GM23338 (cell line): Measurements from ENCODE around the gene CPLANE2.

ENCODE experiments used
- CREB1 ChIP-seq: fragments of 250-450 bp; sonication (Bioruptor Pico); IDR thresholded peaks from 2 replicates; pipeline ENCODE4 v1.5.0; 2020; ENCODE audit warnings: low read depth, mild to moderate bottlenecking, moderate library complexity
- EZH2 ChIP-seq: fragments of 200-600 bp; sonication (generic); IDR thresholded peaks from one replicate; pipeline ENCODE4 v1.8.0; 2017; ENCODE audit warnings: antibody characterized with exemption, mild to moderate bottlenecking, low read depth; ENCODE audit not compliant: unreplicated experiment
- EZH2phosphoT487 ChIP-seq: fragments of 200-600 bp; sonication (generic); IDR thresholded peaks from one replicate; pipeline ENCODE4 v1.8.1; 2018; ENCODE audit warnings: antibody characterized with exemption; ENCODE audit not compliant: unreplicated experiment
- JUNB ChIP-seq: IDR thresholded peaks from one replicate; pipeline ENCODE4 v1.6.1; 2016; ENCODE audit warnings: antibody characterized with exemption; ENCODE audit not compliant: unreplicated experiment
- NANOG ChIP-seq: IDR thresholded peaks from 2 replicates; pipeline ENCODE4 v1.6.1; 2016; ENCODE audit warnings: antibody characterized with exemption, borderline replicate concordance
- ZNF114 ChIP-seq: fragments of 250-450 bp; sonication (Bioruptor Pico); IDR thresholded peaks from 2 replicates; pipeline ENCODE4 v1.5.0; 2020; ENCODE audit warnings: mild to moderate bottlenecking, moderate library complexity
- TF ChIP-seq, protein P1 (sequence below), 2 experiments: fragments of 200-600 bp in 1 of 2; sonication (generic) in 1 of 2; conservative IDR thresholded peaks; 2 replicates each; pipeline versions ENCODE4 v1.5.1 to v1.6.1; 2016 to 2017; ENCODE audit warnings: antibody characterized with exemption in 2 of 2, low read depth in 2 of 2, mild to moderate bottlenecking in 2 of 2, moderate library complexity in 1 of 2
- TF ChIP-seq, protein P2 (sequence below): IDR thresholded peaks from one replicate; pipeline ENCODE4 v1.6.1; 2018; ENCODE audit warnings: antibody characterized with exemption; ENCODE audit not compliant: unreplicated experiment

DNA sequence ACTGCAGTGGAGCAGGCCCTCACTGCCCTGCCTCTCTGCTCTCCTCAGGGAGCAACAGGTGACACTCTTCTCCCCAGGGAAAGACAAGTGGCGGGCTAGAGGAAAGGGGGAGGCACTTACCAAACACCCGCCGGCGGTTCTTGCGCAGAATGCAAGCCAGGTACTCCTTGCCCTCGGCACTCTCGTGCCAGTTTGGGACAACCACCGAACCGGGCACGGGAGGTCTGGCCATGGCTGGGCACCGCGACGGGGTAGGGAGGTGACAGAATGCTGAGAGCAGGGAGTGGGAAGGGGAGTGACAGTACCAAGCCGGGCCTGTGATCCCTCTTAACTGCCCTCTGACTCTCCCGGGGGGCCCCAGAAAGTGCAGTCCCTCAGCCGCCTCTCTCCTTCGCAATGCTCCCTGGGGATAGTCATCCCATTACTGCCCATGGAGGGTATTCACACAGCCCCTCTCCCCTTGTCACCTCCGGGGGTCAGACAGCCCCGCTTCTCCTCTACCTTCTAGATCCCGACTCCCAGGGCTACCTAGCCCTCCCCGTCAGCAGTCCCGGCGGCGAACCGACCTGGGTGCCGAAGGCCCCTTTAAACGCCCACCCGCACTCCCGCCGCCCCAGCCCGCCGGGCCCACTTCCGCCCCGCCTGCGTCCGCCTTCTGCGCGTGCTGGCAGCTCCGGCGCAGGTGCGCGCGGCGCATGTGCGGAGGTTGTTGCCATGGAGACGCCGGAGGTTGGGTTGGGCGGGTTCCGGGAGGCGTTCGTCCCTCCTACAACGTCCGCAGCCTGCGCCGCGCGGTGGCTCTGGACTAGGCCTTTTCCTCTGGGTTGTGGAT is at the start of gene CPLANE2:
- TF ChIP-seq, protein P1, sequence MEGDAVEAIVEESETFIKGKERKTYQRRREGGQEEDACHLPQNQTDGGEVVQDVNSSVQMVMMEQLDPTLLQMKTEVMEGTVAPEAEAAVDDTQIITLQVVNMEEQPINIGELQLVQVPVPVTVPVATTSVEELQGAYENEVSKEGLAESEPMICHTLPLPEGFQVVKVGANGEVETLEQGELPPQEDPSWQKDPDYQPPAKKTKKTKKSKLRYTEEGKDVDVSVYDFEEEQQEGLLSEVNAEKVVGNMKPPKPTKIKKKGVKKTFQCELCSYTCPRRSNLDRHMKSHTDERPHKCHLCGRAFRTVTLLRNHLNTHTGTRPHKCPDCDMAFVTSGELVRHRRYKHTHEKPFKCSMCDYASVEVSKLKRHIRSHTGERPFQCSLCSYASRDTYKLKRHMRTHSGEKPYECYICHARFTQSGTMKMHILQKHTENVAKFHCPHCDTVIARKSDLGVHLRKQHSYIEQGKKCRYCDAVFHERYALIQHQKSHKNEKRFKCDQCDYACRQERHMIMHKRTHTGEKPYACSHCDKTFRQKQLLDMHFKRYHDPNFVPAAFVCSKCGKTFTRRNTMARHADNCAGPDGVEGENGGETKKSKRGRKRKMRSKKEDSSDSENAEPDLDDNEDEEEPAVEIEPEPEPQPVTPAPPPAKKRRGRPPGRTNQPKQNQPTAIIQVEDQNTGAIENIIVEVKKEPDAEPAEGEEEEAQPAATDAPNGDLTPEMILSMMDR (conservative IDR thresholded peaks at IDR 0.05; ENCODE audit: low read depth in 2 of 2): no peak
- TF ChIP-seq EZH2phosphoT487 (no peak), NANOG (no peak), EZH2 (no peak), CREB1 (CRISPR knock-in tag) (peak; percentile 49), ZNF114 (no peak), JUNB (no peak)
- TF ChIP-seq, protein P2, sequence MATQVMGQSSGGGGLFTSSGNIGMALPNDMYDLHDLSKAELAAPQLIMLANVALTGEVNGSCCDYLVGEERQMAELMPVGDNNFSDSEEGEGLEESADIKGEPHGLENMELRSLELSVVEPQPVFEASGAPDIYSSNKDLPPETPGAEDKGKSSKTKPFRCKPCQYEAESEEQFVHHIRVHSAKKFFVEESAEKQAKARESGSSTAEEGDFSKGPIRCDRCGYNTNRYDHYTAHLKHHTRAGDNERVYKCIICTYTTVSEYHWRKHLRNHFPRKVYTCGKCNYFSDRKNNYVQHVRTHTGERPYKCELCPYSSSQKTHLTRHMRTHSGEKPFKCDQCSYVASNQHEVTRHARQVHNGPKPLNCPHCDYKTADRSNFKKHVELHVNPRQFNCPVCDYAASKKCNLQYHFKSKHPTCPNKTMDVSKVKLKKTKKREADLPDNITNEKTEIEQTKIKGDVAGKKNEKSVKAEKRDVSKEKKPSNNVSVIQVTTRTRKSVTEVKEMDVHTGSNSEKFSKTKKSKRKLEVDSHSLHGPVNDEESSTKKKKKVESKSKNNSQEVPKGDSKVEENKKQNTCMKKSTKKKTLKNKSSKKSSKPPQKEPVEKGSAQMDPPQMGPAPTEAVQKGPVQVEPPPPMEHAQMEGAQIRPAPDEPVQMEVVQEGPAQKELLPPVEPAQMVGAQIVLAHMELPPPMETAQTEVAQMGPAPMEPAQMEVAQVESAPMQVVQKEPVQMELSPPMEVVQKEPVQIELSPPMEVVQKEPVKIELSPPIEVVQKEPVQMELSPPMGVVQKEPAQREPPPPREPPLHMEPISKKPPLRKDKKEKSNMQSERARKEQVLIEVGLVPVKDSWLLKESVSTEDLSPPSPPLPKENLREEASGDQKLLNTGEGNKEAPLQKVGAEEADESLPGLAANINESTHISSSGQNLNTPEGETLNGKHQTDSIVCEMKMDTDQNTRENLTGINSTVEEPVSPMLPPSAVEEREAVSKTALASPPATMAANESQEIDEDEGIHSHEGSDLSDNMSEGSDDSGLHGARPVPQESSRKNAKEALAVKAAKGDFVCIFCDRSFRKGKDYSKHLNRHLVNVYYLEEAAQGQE: no peak
